H9 (cell line): Measurements from ENCODE around the gene USP46. TPM values are rescaled to one million over a fixed set of nuclear protein-coding genes. Genes with fewer than 3 reads are reported as not detected.

Source experiments
- DNase-seq: peaks from one replicate; pipeline ENCODE4 v3.0.0-alpha.2; 2017
- H2AFZ ChIP-seq: one replicate; pipeline ENCODE4 v1.6.1; 2013; ENCODE audit warnings: mild to moderate bottlenecking, low read length, control low read depth, moderate library complexity
- H2AK5ac ChIP-seq: 2 replicates; pipeline ENCODE4 v1.6.1; 2013; ENCODE audit warnings: low read length, control low read depth, mixed read lengths; ENCODE audit not compliant: insufficient read length
- H2BK120ac ChIP-seq: one replicate; pipeline ENCODE4 v1.6.1; 2013; ENCODE audit warnings: low read depth, mild to moderate bottlenecking, low read length, control low read depth, inconsistent platforms; ENCODE audit not compliant: poor library complexity, severe bottlenecking
- H2BK12ac ChIP-seq: 2 replicates; pipeline ENCODE4 v1.6.1; 2013; ENCODE audit warnings: low read length, control low read depth, mixed read lengths, low read depth; ENCODE audit not compliant: insufficient read length
- H2BK15ac ChIP-seq: 2 replicates; pipeline ENCODE4 v1.6.1; 2013; ENCODE audit warnings: low read depth, low read length, control low read depth
- H2BK20ac ChIP-seq: one replicate; pipeline ENCODE4 v1.6.1; 2013; ENCODE audit warnings: low read depth, mild to moderate bottlenecking, low read length, control low read depth, inconsistent platforms; ENCODE audit not compliant: poor library complexity, severe bottlenecking
- H2BK5ac ChIP-seq: 2 replicates; pipeline ENCODE4 v1.6.1; 2013; ENCODE audit warnings: low read length, control low read depth, mixed read lengths; ENCODE audit not compliant: insufficient read length
- H3K14ac ChIP-seq: 2 replicates; pipeline ENCODE4 v1.6.1; 2013; ENCODE audit warnings: low read length, control low read depth; ENCODE audit not compliant: insufficient read depth
- H3K18ac ChIP-seq: 2 replicates; pipeline ENCODE4 v1.6.1; 2013; ENCODE audit warnings: low read depth, mild to moderate bottlenecking, mixed read lengths, low read length, control low read depth; ENCODE audit not compliant: insufficient read length
- H3K23ac ChIP-seq: 2 replicates; pipeline ENCODE4 v1.6.1; 2013; ENCODE audit warnings: low read length, control low read depth, mixed read lengths, low read depth; ENCODE audit not compliant: insufficient read length
- H3K23me2 ChIP-seq: 2 replicates; pipeline ENCODE4 v1.6.1; 2013; ENCODE audit warnings: low read depth, mild to moderate bottlenecking, mixed read lengths, low read length, control low read depth; ENCODE audit not compliant: insufficient read length, poor library complexity, severe bottlenecking
- H3K27ac ChIP-seq: 2 replicates; pipeline ENCODE4 v1.5.1; 2013; ENCODE audit warnings: low read length, control low read depth, mixed read lengths, low read depth; ENCODE audit not compliant: insufficient read length
- H3K27me3 ChIP-seq: 2 replicates; pipeline ENCODE4 v1.6.1; 2013; ENCODE audit warnings: low read length, control low read depth, inconsistent platforms; ENCODE audit not compliant: insufficient read depth
- H3K4ac ChIP-seq: 2 replicates; pipeline ENCODE4 v1.6.1; 2013; ENCODE audit warnings: low read depth, mild to moderate bottlenecking, control low read depth, inconsistent platforms, low read length, moderate library complexity
- H3K4me1 ChIP-seq: 2 replicates; pipeline ENCODE4 v1.6.1; 2013; ENCODE audit warnings: low read length, control low read depth, inconsistent platforms; ENCODE audit not compliant: insufficient read depth
- H3K4me2 ChIP-seq: 2 replicates; pipeline ENCODE4 v1.6.1; 2013; ENCODE audit warnings: low read length, control low read depth, mixed read lengths; ENCODE audit not compliant: insufficient read length, insufficient read depth
- H3K56ac ChIP-seq: 2 replicates; pipeline ENCODE4 v1.6.1; 2013; ENCODE audit warnings: low read depth, mild to moderate bottlenecking, mixed read lengths, low read length, control low read depth; ENCODE audit not compliant: insufficient read length
- H3K79me1 ChIP-seq: 2 replicates; pipeline ENCODE4 v1.6.1; 2013; ENCODE audit warnings: low read depth, mild to moderate bottlenecking, moderate library complexity, low read length, control low read depth, inconsistent platforms; ENCODE audit not compliant: insufficient read depth, poor library complexity, severe bottlenecking
- H3K79me2 ChIP-seq: 2 replicates; pipeline ENCODE4 v1.6.1; 2013; ENCODE audit warnings: low read length, control low read depth, inconsistent platforms; ENCODE audit not compliant: insufficient read depth
- H3K9ac ChIP-seq: 2 replicates; pipeline ENCODE4 v1.6.1; 2013; ENCODE audit warnings: low read length, control low read depth, mixed read lengths; ENCODE audit not compliant: insufficient read length; ENCODE audit errors: extremely low read depth
- H3K9me3 ChIP-seq: one replicate; pipeline ENCODE4 v1.6.1; 2013; ENCODE audit warnings: low read depth, low read length, inconsistent platforms; ENCODE audit not compliant: control insufficient read depth
- H3T11ph ChIP-seq: one replicate; pipeline ENCODE4 v1.6.1; 2013; ENCODE audit warnings: mild to moderate bottlenecking, low read length, control low read depth, inconsistent platforms
- H4K20me1 ChIP-seq: one replicate; pipeline ENCODE4 v1.6.1; 2013; ENCODE audit not compliant: control insufficient read depth, insufficient read length, insufficient read depth
- H4K5ac ChIP-seq: 2 replicates; pipeline ENCODE4 v1.6.1; 2013; ENCODE audit warnings: low read depth, mild to moderate bottlenecking, mixed read lengths, low read length, control low read depth; ENCODE audit not compliant: insufficient read length
- H4K8ac ChIP-seq: replicated peaks from 2 replicates; pipeline ENCODE4 v1.6.1; 2013; ENCODE audit warnings: low read length, control low read depth, mixed read lengths, low read depth; ENCODE audit not compliant: insufficient read length
- H4K91ac ChIP-seq: 2 replicates; pipeline ENCODE4 v1.6.1; 2013; ENCODE audit warnings: low read depth, mild to moderate bottlenecking, moderate library complexity, mixed read lengths, low read length, control low read depth; ENCODE audit not compliant: insufficient read length
- H3K27ac Mint-ChIP-seq, 3 experiments: 2 replicates in 2 of 3; 3 replicates in 1 of 3; pipeline ENCODE4 v1.8.0; 2020 to 2021; ENCODE audit warnings: mixed read lengths in 3 of 3, mild to moderate bottlenecking in 1 of 3, moderate library complexity in 1 of 3
- H3K27me3 Mint-ChIP-seq: 2 replicates; pipeline ENCODE4 v1.8.0; 2021; ENCODE audit warnings: low read depth, mild to moderate bottlenecking, moderate library complexity, mixed read lengths
- H3K36me3 Mint-ChIP-seq, 3 experiments: 2 replicates in 2 of 3; 3 replicates in 1 of 3; pipeline ENCODE4 v1.8.0; 2020 to 2021; ENCODE audit warnings: low read depth in 3 of 3, mixed read lengths in 3 of 3; ENCODE audit not compliant: insufficient read depth in 1 of 3
- H3K4me1 Mint-ChIP-seq, 2 experiments: 2 replicates each; pipeline ENCODE4 v1.8.0; 2020; ENCODE audit warnings: mixed read lengths in 2 of 2
- H3K4me3 Mint-ChIP-seq, 2 experiments: 2 replicates in 1 of 2; 3 replicates in 1 of 2; pipeline ENCODE4 v1.8.0; 2020 to 2021; ENCODE audit warnings: mild to moderate bottlenecking in 2 of 2, mixed read lengths in 2 of 2, moderate library complexity in 1 of 2
- H3K9me3 Mint-ChIP-seq, 2 experiments: 2 replicates in 1 of 2; 3 replicates in 1 of 2; pipeline ENCODE4 v1.8.0; 2020; ENCODE audit warnings: mild to moderate bottlenecking in 2 of 2, mixed read lengths in 2 of 2, moderate library complexity in 1 of 2
- CTCF ChIP-seq: fragments of 200-600 bp; sonication (generic); conservative IDR thresholded peaks from 3 replicates; pipeline ENCODE4 v1.8.0; 2021; ENCODE audit warnings: antibody characterized with exemption, mild to moderate bottlenecking
- total RNA-seq: library from RNA; stranded (reverse); gene quantifications from 2 replicates; pipeline ENCODE4 v1.2.1, GENCODE V29; 2021

Gene USP46
- total RNA-seq, 1 experiment from 2014 or later, result 59.8 TPM

DNA sequence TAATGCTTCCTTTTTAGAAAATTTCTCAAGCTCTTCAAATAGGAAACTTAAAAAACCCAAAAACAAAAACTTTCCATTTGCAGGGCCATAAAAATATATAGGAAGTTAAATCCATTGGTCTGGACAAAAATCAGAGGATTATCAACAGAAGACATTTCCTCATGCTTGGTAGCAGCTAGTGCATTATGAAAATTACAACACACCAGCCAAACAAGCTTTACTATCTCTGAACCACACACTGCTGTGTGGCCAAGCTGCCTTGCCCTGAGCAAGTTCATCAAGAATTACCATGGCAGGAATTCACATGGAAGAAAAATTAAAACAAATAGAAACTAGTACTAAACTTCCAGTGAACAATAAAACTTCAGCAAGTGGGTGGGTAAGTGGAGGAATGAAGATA is 3.6 kb downstream of the USP46 start:
- no peak overlapping the region for H2AFZ ChIP-seq
- H3K27ac ChIP-seq, result no peak overlapping the region
- Mint-ChIP-seq H3K36me3 (peaks cover 10 to 23% (median 17%) of the 10 kb centered on the region in 3 experiments; a peak in 6 of 7 replicates), H3K27ac (no peak overlapping the region), H3K4me1 (peaks cover 44 to 48% of the 10 kb centered on the region in 2 experiments), H3K27me3 (peaks cover 5% of the 10 kb centered on the region), H3K9me3 (no peaks in the 10 kb centered on the region), H3K4me3 (no peak overlapping the region)
- no peak overlapping the region for H3K56ac ChIP-seq
- no peak overlapping the region for H3K4ac ChIP-seq
- no peak overlapping the region for H2BK5ac ChIP-seq
- H3K23me2 ChIP-seq, result peaks cover 15% of the 10 kb centered on the region
- H4K5ac ChIP-seq, result no peak overlapping the region
- no peak overlapping the region for H3K14ac ChIP-seq
- H3K27me3 ChIP-seq, result no peaks in the 10 kb centered on the region
- H2BK20ac ChIP-seq, result no peak overlapping the region
- H3K18ac ChIP-seq, result no peak overlapping the region
- H2BK12ac ChIP-seq, result no peak overlapping the region
- H3K4me2 ChIP-seq, result no peak overlapping the region
- H4K8ac ChIP-seq, result no peak overlapping the region
- no peak overlapping the region for H3K23ac ChIP-seq
- no peaks in the 10 kb centered on the region for H4K20me1 ChIP-seq
- no peak overlapping the region for H3K9ac ChIP-seq
- no peak overlapping the region for H2BK120ac ChIP-seq
- H3K4me1 ChIP-seq, result peaks cover 1% of the 10 kb centered on the region; the same call in 1 of the 2 replicates
- H3K79me2 ChIP-seq, result peaks cover 30% of the 10 kb centered on the region; the same call in 1 of the 2 replicates
- H4K91ac ChIP-seq, result no peak overlapping the region
- H2BK15ac ChIP-seq, result no peak overlapping the region
- H3K79me1 ChIP-seq, result peaks cover 11% of the 10 kb centered on the region
- no peak overlapping the region for H2AK5ac ChIP-seq
- TF ChIP-seq CTCF, result no peak
- H3K9me3 ChIP-seq, result no peaks in the 10 kb centered on the region
- DNase-seq, result no peak
- no peak overlapping the region for H3T11ph ChIP-seq
